NCI-H2029 treated with DMSO at 0.1 percent for 48 hours (cell line): ENCODE data around the gene BTNL8.

Source experiments
- DNase-seq: peaks from one replicate; lab custom pipeline; 2025; lab: John Stamatoyannopoulos, UW

The BTNL8 gene

GRCh38 chr5:180960209-180960608 is 61.2 kb downstream of the BTNL8 start:
- DNase-seq, result no peak

GRCh38 chr5:180969406-180969805 is 70.4 kb downstream of the BTNL8 start:
- no peak for DNase-seq

GRCh38 chr5:180970336-180970735 is 71.4 kb downstream of the BTNL8 start:
- no peak for DNase-seq

GRCh38 chr5:180970875-180971274 is 71.9 kb downstream of the BTNL8 start:
- no peak for DNase-seq

GRCh38 chr5:180974612-180975315 is 75.8 kb downstream of the BTNL8 start:
- DNase-seq, result no peak

- DNase-seq, result no peak
These were observed 76.4 kb downstream of the BTNL8 start for GRCh38 chr5:180975338-180975737.

GRCh38 chr5:180976518-180976917 is 77.6 kb downstream of the BTNL8 start:
- DNase-seq, result no peak

- no peak for DNase-seq
These were observed 78.9 kb downstream of the BTNL8 start for GRCh38 chr5:180977852-180978251.

GRCh38 chr5:180982008-180982741 is 83.2 kb downstream of the BTNL8 start:
- no peak for DNase-seq

GRCh38 chr5:180988016-180988415 is 89.1 kb downstream of the BTNL8 start:
- DNase-seq, result no peak

GRCh38 chr5:180988592-180988991 is 89.6 kb downstream of the BTNL8 start, which contains the start of gene BTNL3:
TSS of gene BTNL3 (plus strand) at chr5:180988846. CDS start at chr5:180989029, 183 bp downstream.
- DNase-seq, result no peak

GRCh38 chr5:180990086-180990881 is 91.3 kb downstream of the BTNL8 start:
- no peak for DNase-seq

GRCh38 chr5:180990882-180991242 is 91.9 kb downstream of the BTNL8 start:
- DNase-seq, result no peak
